Gastrocnemius medialis (tissue), 4 donors: ENCODE measurements around the gene NPHP1. TPM values are rescaled to one million over a fixed set of nuclear protein-coding genes. Genes with fewer than 3 reads are reported as not detected.
A peak's percentile ranks its signal among the peaks of the same experiment; 100 is the strongest.

Experiments
- ATAC-seq, 2 donors: fragments of 150-250 bp; one replicate each; pipeline ENCODE4 v1.9.1; 2016
- DNase-seq, 2 donors: peaks; one replicate each; pipeline ENCODE4 v3.0.0-alpha.2; 2019
- H3K27ac ChIP-seq, 4 donors: fragments of 200-600 bp; sonication (generic); 1 replicate in 1 of 4; 2 replicates in 3 of 4; pipeline ENCODE4 v1.5.1; 2016 to 2018; ENCODE audit warnings: mild to moderate bottlenecking in 2 of 4, moderate library complexity in 1 of 4
- H3K27me3 ChIP-seq, 3 donors: fragments of 200-600 bp; sonication (generic) in 2 of 3; 1 replicate in 1 of 3; 2 replicates in 2 of 3; pipeline versions ENCODE4 v1.5.1 to v1.6.0; 2016 to 2019; ENCODE audit warnings: mild to moderate bottlenecking in 1 of 3, moderate library complexity in 1 of 3
- H3K36me3 ChIP-seq, 2 donors: fragments of 200-600 bp; sonication (generic) in 1 of 2; one replicate each; pipeline ENCODE4 v1.5.1; 2017 to 2018
- H3K4me1 ChIP-seq, 2 donors: fragments of 200-600 bp; sonication (generic) in 1 of 2; one replicate each; pipeline ENCODE4 v1.5.1; 2016 to 2017; ENCODE audit warnings: mild to moderate bottlenecking in 2 of 2
- H3K4me3 ChIP-seq, 4 donors: fragments of 200-600 bp; sonication (generic) in 3 of 4; 1 replicate in 1 of 4; 2 replicates in 3 of 4; pipeline ENCODE4 v1.5.1; 2016 to 2019; ENCODE audit warnings: mild to moderate bottlenecking in 2 of 4
- H3K9me3 ChIP-seq, 3 donors: fragments of 200-600 bp; sonication (generic) in 2 of 3; 1 replicate in 1 of 3; 2 replicates in 2 of 3; pipeline ENCODE4 v1.5.1; 2016 to 2019
- POLR2A ChIP-seq, 2 donors: fragments of 450-650 bp; IDR thresholded peaks; one replicate each; pipeline ENCODE4 v1.6.1; 2017; ENCODE audit warnings: antibody characterized with exemption in 2 of 2, mild to moderate bottlenecking in 2 of 2, moderate library complexity in 2 of 2
- in situ Hi-C, 4 donors: fragments of 200-750 bp; cut with MboI; loops; one replicate each; pipeline versions ENCODE4 v1.15.0 to v1.8.0; 2017; ENCODE audit warnings: low sequenced_read_pairs in 4 of 4
- intact Hi-C: fragments of 100-400 bp; cut with DNase I; formaldehyde crosslinking; loops from one replicate; pipeline ENCODE4 v1.15.1; 2023; ENCODE audit warnings: low total_unique reads
- total RNA-seq, 4 donors: library from RNA; depleted of rRNA; stranded (reverse); fragments of >200 nt; gene quantifications; one replicate each; pipeline versions ENCODE4 v1.1.0 to v1.2.3, GENCODE V29; 2016
- TF ChIP-seq, protein P1 (sequence below), 5 experiments: fragments of 450-650 bp in 3 of 5; fragments of 200-600 bp in 2 of 5; sonication (generic) in 2 of 5; IDR thresholded peaks in 4 of 5; conservative IDR thresholded peaks in 1 of 5; 1 replicate in 4 of 5; 2 replicates in 1 of 5; pipeline ENCODE4 v1.5.1; 2016 to 2019; ENCODE audit warnings: antibody characterized with exemption in 5 of 5, mild to moderate bottlenecking in 3 of 5, moderate library complexity in 3 of 5

Gene NPHP1
- total RNA-seq, 4 donors from 2014 or later, result 3.8 to 10.3 (median 4.6) TPM

DNA sequence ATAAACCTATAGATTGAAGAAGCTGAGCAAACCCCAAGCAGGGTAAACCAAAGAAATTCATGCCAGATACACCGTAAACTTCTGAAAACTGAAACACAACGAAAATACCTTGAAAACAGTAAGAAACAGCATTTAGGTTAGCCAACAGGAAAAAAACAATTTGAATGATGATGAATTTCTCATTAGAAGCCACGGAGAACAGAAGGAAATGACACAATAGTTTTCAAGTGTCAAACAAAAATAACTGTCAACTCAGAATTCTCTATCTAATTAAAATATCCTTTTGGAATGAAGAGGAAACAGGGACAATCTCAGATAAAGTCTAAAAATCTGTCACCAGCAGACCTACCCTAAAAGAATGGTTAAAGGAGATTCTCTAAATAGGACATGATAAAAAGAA lies 51.9 kb downstream of the NPHP1 start:
- Histone ChIP-seq H3K4me1 (no peaks in the 10 kb centered on the region), H3K27ac (no peak overlapping the region), H3K27me3 (no peaks in the 10 kb centered on the region), H3K9me3 (no peaks in the 10 kb centered on the region), H3K36me3 (peaks cover 0 to 31% of the 10 kb centered on the region in 2 donors), H3K4me3 (no peak overlapping the region)
- in situ Hi-C loops, result no loop called here
- no peak for DNase-seq
- intact Hi-C loops, result no loop called here
- TF ChIP-seq, protein P1, sequence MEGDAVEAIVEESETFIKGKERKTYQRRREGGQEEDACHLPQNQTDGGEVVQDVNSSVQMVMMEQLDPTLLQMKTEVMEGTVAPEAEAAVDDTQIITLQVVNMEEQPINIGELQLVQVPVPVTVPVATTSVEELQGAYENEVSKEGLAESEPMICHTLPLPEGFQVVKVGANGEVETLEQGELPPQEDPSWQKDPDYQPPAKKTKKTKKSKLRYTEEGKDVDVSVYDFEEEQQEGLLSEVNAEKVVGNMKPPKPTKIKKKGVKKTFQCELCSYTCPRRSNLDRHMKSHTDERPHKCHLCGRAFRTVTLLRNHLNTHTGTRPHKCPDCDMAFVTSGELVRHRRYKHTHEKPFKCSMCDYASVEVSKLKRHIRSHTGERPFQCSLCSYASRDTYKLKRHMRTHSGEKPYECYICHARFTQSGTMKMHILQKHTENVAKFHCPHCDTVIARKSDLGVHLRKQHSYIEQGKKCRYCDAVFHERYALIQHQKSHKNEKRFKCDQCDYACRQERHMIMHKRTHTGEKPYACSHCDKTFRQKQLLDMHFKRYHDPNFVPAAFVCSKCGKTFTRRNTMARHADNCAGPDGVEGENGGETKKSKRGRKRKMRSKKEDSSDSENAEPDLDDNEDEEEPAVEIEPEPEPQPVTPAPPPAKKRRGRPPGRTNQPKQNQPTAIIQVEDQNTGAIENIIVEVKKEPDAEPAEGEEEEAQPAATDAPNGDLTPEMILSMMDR (IDR thresholded peaks at IDR 0.05 in 4 of 5, conservative IDR thresholded peaks at IDR 0.05 in 1 of 5), result no peak
- no peak for TF ChIP-seq POLR2A (IDR thresholded peaks at IDR 0.05)
- ATAC-seq, result no peak

DNA sequence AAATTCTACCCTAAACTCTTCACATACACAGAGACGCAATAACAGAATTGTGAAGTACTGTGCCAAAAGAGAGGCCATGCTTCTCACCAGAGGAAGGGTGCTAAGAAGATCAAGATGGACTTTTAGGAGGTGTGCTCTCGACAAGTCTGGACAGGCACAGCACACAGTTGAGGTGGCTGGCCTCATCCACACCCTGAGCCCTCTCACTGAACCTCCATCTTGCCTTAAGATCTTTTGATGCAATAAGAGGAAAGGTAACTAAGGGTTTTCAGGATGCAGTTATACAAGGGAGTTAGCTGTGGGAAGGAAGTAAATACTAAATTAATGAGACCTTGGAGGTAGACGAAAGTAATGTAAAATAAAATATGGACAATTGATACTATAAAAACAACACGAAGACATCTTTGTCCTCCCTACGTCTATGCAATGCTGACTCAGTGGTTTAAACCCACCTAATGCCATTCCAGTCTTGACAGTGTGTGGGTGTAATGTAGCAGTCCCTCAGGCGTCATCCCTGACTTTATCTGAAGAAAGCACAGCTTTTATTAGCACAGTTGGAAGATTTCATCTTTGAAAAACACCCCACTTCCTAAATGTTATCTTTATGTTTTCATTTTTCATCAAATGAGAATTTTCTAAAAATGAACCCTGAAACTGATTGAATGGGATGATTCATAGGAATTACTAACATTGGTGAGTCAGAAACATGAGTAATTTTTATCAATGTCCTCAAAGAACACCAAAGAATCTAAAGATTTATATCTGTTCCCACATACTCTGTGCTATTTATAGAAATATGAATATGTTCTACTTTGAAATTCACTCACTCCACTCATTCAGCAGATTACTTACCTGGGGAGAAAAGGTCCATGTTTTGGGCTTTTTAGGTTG lies 55.2 kb downstream of the NPHP1 start:
- H3K9me3 ChIP-seq, result no peaks in the 10 kb centered on the region
- H3K4me3 ChIP-seq, result no peak overlapping the region
- no peak for DNase-seq
- ATAC-seq, result no peak
- no peaks in the 10 kb centered on the region for H3K4me1 ChIP-seq
- no peaks in the 10 kb centered on the region for H3K27me3 ChIP-seq
- peaks cover 0 to 33% of the 10 kb centered on the region in 2 donors for H3K36me3 ChIP-seq
- in situ Hi-C loops (no loop called here), intact Hi-C loops (no loop called here)
- TF ChIP-seq, protein P1 (IDR thresholded peaks at IDR 0.05 in 4 of 5, conservative IDR thresholded peaks at IDR 0.05 in 1 of 5), result no peak
- TF ChIP-seq POLR2A (IDR thresholded peaks at IDR 0.05), result no peak
- no peak overlapping the region for H3K27ac ChIP-seq

DNA sequence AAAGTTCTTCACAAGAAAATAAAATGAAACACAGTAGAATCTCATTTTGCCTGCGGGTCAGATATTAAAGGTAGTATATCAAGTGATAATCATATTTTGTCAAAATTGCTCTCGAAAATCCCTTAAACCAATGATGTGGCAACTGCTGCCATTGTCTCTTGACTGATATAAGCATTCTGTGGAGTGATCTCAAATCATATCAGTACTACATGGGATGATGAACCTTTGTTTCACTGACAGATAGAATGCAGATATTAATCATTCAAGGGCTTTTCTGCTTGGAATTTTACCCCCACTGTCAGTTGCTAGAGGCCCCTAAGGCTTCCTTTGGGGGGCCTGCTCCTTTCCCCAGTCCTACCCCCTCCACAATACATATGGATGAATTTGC lies 57.9 kb downstream of the NPHP1 start:
- Histone ChIP-seq H3K4me1 (no peaks in the 10 kb centered on the region), H3K27me3 (no peaks in the 10 kb centered on the region), H3K4me3 (no peak overlapping the region), H3K36me3 (peaks cover 0 to 53% of the 10 kb centered on the region in 2 donors), H3K9me3 (no peaks in the 10 kb centered on the region), H3K27ac (no peak overlapping the region)
- DNase-seq (no peak), ATAC-seq (no peak)
- TF ChIP-seq POLR2A (IDR thresholded peaks at IDR 0.05), result no peak
- TF ChIP-seq, protein P1 (IDR thresholded peaks at IDR 0.05 in 4 of 5, conservative IDR thresholded peaks at IDR 0.05 in 1 of 5), result no peak
- in situ Hi-C loops (no loop called here), intact Hi-C loops (no loop called here)

DNA sequence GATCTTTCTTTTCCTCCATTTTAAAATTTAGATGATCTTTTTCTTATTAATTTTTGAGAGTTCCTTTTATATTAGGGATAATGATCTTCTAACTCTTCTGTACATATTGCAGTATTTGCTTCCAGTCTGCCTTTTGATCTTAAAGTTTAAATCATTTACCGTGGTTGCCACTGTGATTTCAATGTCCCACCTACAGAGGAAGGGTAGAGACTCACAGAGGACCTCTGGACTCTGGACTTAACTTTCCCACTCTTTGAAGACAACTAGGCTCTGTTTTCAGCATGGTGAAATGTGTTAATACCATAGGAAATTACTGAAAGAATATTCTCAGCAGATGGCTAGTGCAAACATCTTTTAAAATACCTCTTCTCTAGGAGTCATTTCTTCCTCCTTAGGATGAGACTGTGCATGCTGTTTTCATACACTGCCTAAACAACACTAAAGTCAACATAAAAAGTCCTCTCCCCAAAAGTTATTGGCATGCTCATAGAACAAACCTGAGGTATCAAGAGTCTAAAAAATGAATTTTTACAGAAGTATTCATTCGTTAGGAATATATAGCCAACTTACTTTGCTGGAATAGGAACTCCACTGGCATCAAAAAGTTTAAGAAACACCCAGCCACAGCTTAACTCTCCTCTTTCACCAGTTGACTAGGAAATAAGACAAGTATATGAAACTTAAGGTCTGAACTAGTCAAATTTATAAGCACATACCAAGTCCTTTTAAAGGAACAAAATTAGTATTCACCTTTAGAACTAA lies 58.4 kb downstream of the NPHP1 start:
- Histone ChIP-seq H3K36me3 (peaks cover 0 to 53% of the 10 kb centered on the region in 2 donors), H3K9me3 (no peaks in the 10 kb centered on the region), H3K27ac (peak overlapping the region in 1 of 4 donors; percentile 1), H3K27me3 (no peaks in the 10 kb centered on the region), H3K4me3 (no peak overlapping the region), H3K4me1 (no peaks in the 10 kb centered on the region)
- DNase-seq (no peak), ATAC-seq (no peak)
- no peak for TF ChIP-seq POLR2A (IDR thresholded peaks at IDR 0.05)
- TF ChIP-seq, protein P1 (IDR thresholded peaks at IDR 0.05 in 4 of 5, conservative IDR thresholded peaks at IDR 0.05 in 1 of 5), result no peak
- intact Hi-C loops, result no loop called here
- in situ Hi-C loops, result no loop called here
